Activated CD4-positive, alpha-beta T cell treated with anti-CD3 and anti-CD28 coated beads, Interleukin-2, Interleukin-6, amounts not matched to agents 100 ng/mL and 50 ng/mL, durations not matched to agents 16 hours and 8 hours (primary cell): ENCODE data around the gene TEX38.
"Not testable (repeated sequence)": the region's sequence is repeated elsewhere in the genome, so short reads cannot be mapped to it uniquely, and the experiment has no call there.

Experiments used
- DNase-seq: peaks from one replicate; pipeline ENCODE4 v3.0.0-alpha.2; 2020

The TEX38 gene

GRCh38 chr1:46656643-46657042 lies 15.0 kb upstream of the TEX38 start:
- DNase-seq: no peak

DNA sequence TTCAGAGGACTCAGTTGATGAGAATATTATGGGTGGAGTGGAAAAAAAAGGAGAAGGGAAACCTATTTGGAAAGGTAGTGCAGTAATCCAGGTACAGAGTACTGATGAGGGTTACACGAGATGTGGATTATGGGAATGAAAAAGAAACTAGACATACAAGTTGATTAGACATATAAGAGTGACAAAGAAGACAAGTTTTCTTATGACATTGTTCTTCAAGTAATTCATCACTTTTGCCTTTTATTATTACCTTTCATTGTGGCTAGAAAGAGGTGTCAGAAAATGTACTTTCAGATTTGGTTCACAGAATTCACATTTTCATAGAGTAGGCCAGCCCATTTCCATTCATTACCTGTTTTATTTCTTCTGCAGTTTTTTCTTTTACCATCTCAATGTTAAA lies 13.9 kb upstream of the TEX38 start:
- DNase-seq: no peak

DNA sequence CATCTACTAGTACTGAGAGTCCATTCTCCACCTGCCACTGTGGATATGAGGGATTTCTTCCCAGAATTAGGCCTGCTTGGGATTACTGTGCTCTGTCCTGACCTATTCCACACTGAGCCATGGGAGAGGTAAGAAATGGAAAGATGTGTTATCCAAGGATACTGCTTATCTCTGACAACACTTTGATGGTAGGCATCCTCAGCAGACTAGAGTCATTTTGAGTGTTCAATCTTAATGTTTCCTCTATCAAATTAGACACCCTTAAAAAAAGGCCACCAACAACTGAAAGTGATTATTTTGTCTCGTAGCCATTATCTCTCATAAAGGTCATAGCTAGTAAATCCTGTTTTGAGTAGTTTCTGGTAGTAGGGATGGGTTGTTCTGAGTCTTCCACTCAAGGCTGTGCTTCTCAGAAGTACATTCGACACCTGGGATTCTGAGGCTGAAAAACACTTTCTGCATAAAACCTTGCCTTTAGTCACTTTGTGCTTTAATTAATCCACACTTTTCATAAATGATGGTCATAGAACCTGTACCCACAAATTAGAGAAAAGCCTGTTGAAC lies 12.3 kb upstream of the TEX38 start:
- no peak for DNase-seq

- DNase-seq: not testable (repeated sequence)
Observed at GRCh38 chr1:46660116-46660515, 11.5 kb upstream of the TEX38 start.

GRCh38 chr1:46662919-46663318 lies 8.7 kb upstream of the TEX38 start:
- not testable (repeated sequence) for DNase-seq

GRCh38 chr1:46665983-46666382 lies 5.7 kb upstream of the TEX38 start:
- DNase-seq: no peak

GRCh38 chr1:46667782-46668760 lies 3.6 kb upstream of the TEX38 start, which contains the start of gene ATPAF1:
ATPAF1 (minus strand) TSS chr1:46668364; CDS start chr1:46668322, 42 bp downstream.
- peak; percentile 83 for DNase-seq

DNA sequence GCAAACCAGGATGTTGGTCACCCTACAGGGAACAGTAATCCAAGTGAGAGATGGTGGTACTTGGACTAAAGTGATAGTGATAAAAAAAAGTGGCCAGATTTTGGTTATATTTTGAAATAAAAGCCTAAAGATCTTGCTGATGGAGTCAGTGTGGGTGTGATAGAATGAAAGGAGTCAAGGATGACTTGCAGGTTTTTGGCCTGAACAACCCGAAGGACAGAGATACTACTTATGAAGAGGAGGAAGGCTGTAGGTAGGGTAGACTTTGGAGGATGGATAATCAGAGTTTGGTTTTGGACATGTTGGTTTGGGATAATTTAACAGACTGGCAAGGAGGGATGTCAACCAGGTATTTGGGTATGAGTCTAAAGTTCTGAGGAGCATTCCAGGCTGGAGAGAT lies 1.5 kb upstream of the TEX38 start:
- no peak for DNase-seq

DNA sequence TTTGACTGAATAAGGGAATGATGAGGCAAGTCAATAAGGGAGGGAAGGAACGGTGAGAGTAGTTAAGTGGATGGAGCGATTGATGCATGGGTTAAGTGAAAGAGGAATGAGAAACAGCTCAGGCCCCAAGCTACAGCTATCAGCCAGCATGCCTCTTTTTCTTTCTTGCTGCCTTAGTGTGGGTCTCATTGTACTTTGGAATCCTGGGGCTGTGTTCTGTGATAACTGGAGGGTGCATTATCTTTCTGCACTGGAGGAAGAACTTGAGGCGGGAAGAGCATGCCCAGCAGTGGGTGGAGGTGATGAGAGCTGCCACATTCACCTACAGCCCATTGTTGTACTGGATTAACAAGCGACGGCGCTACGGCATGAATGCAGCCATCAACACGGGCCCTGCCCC lies 1.0 kb downstream of the TEX38 start:
- DNase-seq: no peak

DNA sequence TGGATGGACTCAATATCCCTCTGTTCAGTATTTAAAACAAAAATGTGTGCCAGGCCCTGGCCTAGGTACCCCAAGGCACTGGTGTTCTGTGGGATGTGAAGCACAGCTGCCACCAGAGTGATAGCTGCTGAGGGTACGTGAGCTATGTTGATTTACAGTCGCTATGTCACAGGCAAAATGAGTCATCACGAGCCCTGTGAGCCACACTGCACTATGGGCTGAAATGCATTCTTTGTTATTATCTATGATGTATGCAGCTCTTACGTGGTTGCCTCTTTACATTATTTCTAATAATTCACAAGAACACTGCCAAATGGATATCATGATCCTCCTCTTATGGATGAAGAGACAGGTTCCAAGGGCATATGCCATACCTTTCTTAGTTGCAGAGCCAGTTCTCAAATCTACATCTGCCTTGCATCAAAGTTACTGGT lies 2.1 kb downstream of the TEX38 start:
- peak; percentile 30 for DNase-seq

GRCh38 chr1:46675549-46676314 lies 4.1 kb downstream of the TEX38 start:
- peak; percentile 36 for DNase-seq

- DNase-seq: no peak
Observed at GRCh38 chr1:46676531-46676930, 4.9 kb downstream of the TEX38 start.

DNA sequence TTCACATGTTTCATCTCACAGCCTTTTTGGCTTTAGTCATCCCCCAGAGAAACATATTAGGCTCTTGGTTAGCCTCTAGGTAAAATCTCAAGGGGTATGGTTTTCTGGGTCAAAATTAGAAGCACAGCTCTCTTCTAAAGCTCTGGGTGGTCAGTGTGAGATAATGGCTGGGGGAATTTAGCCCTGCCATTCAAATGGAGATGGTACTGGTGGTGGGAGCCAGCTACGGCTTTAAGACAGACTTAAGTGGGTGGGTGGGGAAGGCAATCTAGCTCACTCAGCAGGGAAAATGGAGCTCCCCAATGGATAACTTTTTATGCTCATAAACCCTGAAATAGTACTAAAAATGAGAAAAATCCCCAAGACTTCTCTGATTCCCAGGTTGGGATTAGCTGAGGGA lies 5.7 kb downstream of the TEX38 start:
- no peak for DNase-seq

DNA sequence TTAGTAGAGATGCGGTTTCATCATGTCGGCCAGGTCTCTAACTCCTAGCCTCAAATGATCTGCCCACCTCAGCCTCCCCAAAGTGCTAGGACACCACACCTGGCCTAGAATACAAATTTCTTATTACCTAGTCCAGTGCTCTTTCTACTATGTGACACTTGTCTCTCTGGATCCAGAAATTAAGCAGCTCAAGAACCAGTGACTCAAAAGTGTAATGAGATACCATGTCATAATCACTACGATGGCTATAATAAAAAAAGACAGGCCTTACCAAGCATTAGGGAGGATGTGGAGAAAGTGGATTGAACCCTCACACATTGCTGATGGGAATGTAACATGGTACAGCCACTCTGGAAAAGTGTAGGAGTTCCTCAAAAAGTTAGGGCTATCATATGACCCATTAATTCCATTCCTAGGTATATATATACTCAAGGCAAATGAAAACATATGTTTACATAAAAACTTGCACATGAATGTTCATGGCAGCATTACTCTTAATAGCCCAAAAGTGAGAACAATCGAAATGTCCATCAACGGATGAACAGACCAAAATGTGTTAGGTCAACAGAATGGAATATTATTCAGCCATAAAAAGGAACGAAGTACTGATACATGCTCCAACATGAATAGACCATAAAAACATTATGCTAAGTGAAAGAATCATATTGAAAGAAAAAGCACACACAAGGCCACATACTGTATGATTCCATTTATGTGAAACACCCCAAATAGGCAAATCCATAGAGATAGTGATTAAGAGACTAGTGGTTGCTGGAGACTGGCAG lies 8.3 kb downstream of the TEX38 start:
- DNase-seq: no peak

GRCh38 chr1:46681333-46682034 lies 9.8 kb downstream of the TEX38 start:
- DNase-seq: no peak

- no peak for DNase-seq
Observed at GRCh38 chr1:46682064-46682463, 10.4 kb downstream of the TEX38 start.

DNA sequence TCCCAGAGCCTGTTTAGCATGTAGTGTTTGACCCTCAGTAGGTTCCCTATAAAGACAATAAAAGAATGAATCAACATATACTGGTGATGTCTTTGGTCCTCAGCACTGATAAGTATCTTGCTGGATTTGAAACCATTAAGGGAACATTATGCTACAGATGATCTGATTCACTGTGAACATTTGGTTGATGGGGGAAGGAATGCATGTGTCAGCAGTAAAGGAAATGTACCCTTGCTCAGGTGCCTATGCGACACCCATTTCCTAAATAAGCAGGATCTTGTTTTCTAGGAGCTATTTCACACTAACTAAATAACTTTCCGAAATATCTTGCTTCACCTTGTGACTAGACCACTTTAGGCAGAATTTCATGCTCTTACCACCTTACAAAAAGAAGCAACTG lies 13.0 kb downstream of the TEX38 start:
- no peak for DNase-seq

- no peak for DNase-seq
Observed at GRCh38 chr1:46686255-46686654, 14.6 kb downstream of the TEX38 start.

DNA sequence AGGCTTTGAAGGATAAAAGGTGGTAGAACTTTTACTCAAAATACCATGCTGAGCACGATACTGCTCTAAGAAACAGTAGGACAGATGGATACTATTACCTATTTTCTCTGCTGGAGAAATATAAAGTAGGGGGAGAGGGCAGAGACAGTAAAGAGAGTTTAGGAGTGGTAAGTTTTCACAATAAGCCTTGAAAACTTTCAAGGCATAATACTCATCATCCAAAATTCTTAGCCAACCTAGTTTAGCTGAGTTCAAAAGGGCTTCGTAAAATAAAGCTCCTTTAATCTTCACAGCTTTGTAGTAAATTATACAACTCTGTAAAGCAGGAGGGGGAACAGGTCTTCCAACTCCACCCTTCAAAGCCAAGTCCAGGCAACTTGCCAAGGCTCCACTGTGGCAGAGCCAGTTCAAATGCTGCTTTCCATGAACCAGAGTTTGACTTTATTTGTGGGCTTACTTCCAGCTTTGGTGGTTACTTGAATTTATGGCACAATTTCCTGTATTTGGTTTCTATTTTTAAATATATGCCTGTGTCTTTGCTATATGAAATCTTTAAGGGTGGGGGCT lies 15.5 kb downstream of the TEX38 start:
- no peak for DNase-seq

DNA sequence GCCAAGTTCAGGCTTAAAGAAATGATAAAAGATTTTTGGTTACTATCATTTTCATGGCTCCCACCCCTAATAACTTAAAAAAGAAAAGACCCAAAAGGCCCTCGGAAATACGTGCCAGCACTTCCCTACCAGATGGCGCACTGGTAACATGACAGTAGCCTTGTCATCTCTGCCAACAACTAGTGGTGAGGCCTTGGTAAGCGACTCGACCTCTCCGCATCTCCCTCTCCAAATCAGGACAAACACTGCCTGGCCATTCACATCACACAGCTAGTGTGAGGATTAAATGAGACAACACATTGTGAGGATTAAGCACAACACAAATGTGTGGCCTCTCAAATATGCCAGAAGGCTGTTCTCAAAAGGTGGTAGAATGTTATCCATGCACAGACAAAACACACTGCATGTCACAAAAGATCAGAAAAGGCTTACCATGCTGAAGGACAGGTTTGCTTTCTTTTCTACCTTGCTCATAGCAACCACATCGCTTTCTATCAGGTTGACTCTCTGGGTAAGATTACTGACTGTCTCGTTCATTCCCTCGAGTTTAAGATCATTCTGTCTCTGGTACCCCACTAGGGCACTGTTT lies 16.4 kb downstream of the TEX38 start:
- no peak for DNase-seq

- no peak for DNase-seq
Observed at GRCh38 chr1:46689356-46689755, 17.7 kb downstream of the TEX38 start.
